Measurements from ENCODE around the gene P2RY14. TPM values are rescaled to one million over a fixed set of nuclear protein-coding genes. Genes with fewer than 3 reads are reported as not detected.

Gene P2RY14
- total and polyA plus RNA-seq, 2 experiments from 2014 or later, result 0.95 TPM; not detected in 1

DNA sequence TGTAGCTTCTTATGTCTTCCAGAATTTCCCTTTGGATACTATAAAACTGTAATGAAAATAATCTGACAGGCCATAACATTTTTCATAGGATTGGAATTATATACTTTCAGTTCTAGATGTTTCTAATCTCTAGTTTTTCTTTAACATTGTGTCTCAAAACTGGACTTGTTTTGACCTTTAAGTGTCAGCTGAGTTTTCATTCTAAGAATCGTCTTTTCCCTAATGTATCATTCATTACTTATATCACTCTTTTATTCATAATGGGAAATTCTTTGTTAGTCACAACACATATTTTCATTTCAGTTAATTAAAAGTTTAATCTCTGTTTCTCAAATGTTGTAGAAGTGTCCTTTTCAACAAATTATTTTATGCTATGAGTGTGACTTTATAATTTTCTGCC is 87.2 kb downstream of the P2RY14 start:
- no peak overlapping the region for H3K4me2 ChIP-seq
- H3K9me2 ChIP-seq (ENCODE audit: insufficient read depth), result no peaks in the 10 kb centered on the region
- H3K9me3 Mint-ChIP-seq, result no peaks in the 10 kb centered on the region
- H3K27ac ChIP-seq (ENCODE audit: low read depth), result no peak overlapping the region
- H4K20me1 ChIP-seq (replicated peaks; ENCODE audit: insufficient read depth), result no peaks in the 10 kb centered on the region
- no peaks in the 10 kb centered on the region for H3K27me3 ChIP-seq (ENCODE audit: insufficient read depth)
- H3K4me3 Mint-ChIP-seq, result no peak overlapping the region
- ATAC-seq (no peak), DNase-seq (ENCODE audit: low spot score) (no peak)
- H3K27me3 Mint-ChIP-seq (ENCODE audit: insufficient read depth, low read depth, poor library complexity), result peaks cover 3% of the 10 kb centered on the region
- H3K36me3 ChIP-seq (ENCODE audit: insufficient read depth), result peaks cover 3% of the 10 kb centered on the region; the same call in 1 of the 2 replicates
- H3F3A ChIP-seq (replicated peaks; ENCODE audit: low read depth), result no peaks in the 10 kb centered on the region
- no peak for TF ChIP-seq POLR2AphosphoS5 (IDR thresholded peaks at IDR 0.05; ENCODE audit: low read depth)
- TF ChIP-seq, protein P1, sequence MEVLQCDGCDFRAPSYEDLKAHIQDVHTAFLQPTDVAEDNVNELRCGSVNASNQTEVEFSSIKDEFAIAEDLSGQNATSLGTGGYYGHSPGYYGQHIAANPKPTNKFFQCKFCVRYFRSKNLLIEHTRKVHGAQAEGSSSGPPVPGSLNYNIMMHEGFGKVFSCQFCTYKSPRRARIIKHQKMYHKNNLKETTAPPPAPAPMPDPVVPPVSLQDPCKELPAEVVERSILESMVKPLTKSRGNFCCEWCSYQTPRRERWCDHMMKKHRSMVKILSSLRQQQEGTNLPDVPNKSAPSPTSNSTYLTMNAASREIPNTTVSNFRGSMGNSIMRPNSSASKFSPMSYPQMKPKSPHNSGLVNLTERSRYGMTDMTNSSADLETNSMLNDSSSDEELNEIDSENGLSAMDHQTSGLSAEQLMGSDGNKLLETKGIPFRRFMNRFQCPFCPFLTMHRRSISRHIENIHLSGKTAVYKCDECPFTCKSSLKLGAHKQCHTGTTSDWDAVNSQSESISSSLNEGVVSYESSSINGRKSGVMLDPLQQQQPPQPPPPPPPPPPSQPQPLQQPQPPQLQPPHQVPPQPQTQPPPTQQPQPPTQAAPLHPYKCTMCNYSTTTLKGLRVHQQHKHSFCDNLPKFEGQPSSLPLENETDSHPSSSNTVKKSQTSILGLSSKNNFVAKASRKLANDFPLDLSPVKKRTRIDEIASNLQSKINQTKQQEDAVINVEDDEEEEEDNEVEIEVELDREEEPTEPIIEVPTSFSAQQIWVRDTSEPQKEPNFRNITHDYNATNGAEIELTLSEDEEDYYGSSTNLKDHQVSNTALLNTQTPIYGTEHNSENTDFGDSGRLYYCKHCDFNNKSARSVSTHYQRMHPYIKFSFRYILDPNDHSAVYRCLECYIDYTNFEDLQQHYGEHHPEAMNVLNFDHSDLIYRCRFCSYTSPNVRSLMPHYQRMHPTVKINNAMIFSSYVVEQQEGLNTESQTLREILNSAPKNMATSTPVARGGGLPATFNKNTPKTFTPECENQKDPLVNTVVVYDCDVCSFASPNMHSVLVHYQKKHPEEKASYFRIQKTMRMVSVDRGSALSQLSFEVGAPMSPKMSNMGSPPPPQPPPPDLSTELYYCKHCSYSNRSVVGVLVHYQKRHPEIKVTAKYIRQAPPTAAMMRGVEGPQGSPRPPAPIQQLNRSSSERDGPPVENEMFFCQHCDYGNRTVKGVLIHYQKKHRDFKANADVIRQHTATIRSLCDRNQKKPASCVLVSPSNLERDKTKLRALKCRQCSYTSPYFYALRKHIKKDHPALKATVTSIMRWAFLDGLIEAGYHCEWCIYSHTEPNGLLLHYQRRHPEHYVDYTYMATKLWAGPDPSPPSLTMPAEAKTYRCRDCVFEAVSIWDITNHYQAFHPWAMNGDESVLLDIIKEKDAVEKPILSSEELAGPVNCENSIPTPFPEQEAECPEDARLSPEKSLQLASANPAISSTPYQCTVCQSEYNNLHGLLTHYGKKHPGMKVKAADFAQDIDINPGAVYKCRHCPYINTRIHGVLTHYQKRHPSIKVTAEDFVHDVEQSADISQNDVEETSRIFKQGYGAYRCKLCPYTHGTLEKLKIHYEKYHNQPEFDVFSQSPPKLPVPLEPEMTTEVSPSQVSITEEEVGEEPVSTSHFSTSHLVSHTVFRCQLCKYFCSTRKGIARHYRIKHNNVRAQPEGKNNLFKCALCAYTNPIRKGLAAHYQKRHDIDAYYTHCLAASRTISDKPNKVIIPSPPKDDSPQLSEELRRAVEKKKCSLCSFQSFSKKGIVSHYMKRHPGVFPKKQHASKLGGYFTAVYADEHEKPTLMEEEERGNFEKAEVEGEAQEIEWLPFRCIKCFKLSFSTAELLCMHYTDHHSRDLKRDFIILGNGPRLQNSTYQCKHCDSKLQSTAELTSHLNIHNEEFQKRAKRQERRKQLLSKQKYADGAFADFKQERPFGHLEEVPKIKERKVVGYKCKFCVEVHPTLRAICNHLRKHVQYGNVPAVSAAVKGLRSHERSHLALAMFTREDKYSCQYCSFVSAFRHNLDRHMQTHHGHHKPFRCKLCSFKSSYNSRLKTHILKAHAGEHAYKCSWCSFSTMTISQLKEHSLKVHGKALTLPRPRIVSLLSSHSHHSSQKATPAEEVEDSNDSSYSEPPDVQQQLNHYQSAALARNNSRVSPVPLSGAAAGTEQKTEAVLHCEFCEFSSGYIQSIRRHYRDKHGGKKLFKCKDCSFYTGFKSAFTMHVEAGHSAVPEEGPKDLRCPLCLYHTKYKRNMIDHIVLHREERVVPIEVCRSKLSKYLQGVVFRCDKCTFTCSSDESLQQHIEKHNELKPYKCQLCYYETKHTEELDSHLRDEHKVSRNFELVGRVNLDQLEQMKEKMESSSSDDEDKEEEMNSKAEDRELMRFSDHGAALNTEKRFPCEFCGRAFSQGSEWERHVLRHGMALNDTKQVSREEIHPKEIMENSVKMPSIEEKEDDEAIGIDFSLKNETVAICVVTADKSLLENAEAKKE (CRISPR knock-in tag; IDR thresholded peaks at IDR 0.05), result no peak
- no peak for TF ChIP-seq EZH2 (IDR thresholded peaks at IDR 0.05; ENCODE audit: low read depth, unreplicated experiment)
- no peak for TF ChIP-seq JUNB (IDR thresholded peaks at IDR 0.05; ENCODE audit: unreplicated experiment)
- TF ChIP-seq, protein P2, sequence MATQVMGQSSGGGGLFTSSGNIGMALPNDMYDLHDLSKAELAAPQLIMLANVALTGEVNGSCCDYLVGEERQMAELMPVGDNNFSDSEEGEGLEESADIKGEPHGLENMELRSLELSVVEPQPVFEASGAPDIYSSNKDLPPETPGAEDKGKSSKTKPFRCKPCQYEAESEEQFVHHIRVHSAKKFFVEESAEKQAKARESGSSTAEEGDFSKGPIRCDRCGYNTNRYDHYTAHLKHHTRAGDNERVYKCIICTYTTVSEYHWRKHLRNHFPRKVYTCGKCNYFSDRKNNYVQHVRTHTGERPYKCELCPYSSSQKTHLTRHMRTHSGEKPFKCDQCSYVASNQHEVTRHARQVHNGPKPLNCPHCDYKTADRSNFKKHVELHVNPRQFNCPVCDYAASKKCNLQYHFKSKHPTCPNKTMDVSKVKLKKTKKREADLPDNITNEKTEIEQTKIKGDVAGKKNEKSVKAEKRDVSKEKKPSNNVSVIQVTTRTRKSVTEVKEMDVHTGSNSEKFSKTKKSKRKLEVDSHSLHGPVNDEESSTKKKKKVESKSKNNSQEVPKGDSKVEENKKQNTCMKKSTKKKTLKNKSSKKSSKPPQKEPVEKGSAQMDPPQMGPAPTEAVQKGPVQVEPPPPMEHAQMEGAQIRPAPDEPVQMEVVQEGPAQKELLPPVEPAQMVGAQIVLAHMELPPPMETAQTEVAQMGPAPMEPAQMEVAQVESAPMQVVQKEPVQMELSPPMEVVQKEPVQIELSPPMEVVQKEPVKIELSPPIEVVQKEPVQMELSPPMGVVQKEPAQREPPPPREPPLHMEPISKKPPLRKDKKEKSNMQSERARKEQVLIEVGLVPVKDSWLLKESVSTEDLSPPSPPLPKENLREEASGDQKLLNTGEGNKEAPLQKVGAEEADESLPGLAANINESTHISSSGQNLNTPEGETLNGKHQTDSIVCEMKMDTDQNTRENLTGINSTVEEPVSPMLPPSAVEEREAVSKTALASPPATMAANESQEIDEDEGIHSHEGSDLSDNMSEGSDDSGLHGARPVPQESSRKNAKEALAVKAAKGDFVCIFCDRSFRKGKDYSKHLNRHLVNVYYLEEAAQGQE (IDR thresholded peaks at IDR 0.05; ENCODE audit: unreplicated experiment), result no peak
- TF ChIP-seq, protein P3, sequence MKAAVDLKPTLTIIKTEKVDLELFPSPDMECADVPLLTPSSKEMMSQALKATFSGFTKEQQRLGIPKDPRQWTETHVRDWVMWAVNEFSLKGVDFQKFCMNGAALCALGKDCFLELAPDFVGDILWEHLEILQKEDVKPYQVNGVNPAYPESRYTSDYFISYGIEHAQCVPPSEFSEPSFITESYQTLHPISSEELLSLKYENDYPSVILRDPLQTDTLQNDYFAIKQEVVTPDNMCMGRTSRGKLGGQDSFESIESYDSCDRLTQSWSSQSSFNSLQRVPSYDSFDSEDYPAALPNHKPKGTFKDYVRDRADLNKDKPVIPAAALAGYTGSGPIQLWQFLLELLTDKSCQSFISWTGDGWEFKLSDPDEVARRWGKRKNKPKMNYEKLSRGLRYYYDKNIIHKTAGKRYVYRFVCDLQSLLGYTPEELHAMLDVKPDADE (IDR thresholded peaks at IDR 0.05), result no peak
- TF ChIP-seq EZH2phosphoT487 (IDR thresholded peaks at IDR 0.05; ENCODE audit: unreplicated experiment), result no peak
- TF ChIP-seq NANOG (IDR thresholded peaks at IDR 0.05; ENCODE audit: borderline replicate concordance), result no peak
- TF ChIP-seq, protein P4, sequence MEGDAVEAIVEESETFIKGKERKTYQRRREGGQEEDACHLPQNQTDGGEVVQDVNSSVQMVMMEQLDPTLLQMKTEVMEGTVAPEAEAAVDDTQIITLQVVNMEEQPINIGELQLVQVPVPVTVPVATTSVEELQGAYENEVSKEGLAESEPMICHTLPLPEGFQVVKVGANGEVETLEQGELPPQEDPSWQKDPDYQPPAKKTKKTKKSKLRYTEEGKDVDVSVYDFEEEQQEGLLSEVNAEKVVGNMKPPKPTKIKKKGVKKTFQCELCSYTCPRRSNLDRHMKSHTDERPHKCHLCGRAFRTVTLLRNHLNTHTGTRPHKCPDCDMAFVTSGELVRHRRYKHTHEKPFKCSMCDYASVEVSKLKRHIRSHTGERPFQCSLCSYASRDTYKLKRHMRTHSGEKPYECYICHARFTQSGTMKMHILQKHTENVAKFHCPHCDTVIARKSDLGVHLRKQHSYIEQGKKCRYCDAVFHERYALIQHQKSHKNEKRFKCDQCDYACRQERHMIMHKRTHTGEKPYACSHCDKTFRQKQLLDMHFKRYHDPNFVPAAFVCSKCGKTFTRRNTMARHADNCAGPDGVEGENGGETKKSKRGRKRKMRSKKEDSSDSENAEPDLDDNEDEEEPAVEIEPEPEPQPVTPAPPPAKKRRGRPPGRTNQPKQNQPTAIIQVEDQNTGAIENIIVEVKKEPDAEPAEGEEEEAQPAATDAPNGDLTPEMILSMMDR (conservative IDR thresholded peaks at IDR 0.05; ENCODE audit: low read depth in 2 of 2), result no peak
- no peak for TF ChIP-seq ZNF114 (CRISPR knock-in tag; IDR thresholded peaks at IDR 0.05)
- TF ChIP-seq ZNF331 (CRISPR knock-in tag; IDR thresholded peaks at IDR 0.05; ENCODE audit: low read depth), result no peak
- no peak for TF ChIP-seq STAT1 (IDR thresholded peaks at IDR 0.05; ENCODE audit: unreplicated experiment)
- no peak for TF ChIP-seq CREB1 (CRISPR knock-in tag; IDR thresholded peaks at IDR 0.05; ENCODE audit: low read depth)
- H3K36me3 Mint-ChIP-seq (ENCODE audit: low read depth), result peaks cover 10% of the 10 kb centered on the region; the same call in 1 of the 3 replicates
- H3K79me2 ChIP-seq (replicated peaks; ENCODE audit: insufficient read depth), result no peaks in the 10 kb centered on the region
- no peak overlapping the region for H3K27ac Mint-ChIP-seq
- no peak overlapping the region for H3K4me3 ChIP-seq
- H2AFZ ChIP-seq, result no peak overlapping the region
- H3K4me1 ChIP-seq (ENCODE audit: insufficient read depth), result no peaks in the 10 kb centered on the region
- peaks cover 6% of the 10 kb centered on the region for H3K4me1 Mint-ChIP-seq
